Lower lobe of right lung (tissue), 2 donors: ENCODE data around the gene INPP1. TPM values are rescaled to one million over a fixed set of nuclear protein-coding genes. Genes with fewer than 3 reads are reported as not detected.

ENCODE experiments used
- ATAC-seq, 2 donors: fragments of 200-7000 bp; cut with Tn5 transposase; one replicate each; pipeline ENCODE4 v1.9.1; 2020 to 2022; ENCODE audit warnings: mild to moderate bottlenecking in 2 of 2, moderate library complexity in 2 of 2
- DNase-seq: peaks from one replicate; pipeline ENCODE4 v3.0.0-alpha.2; 2020
- H3K27ac ChIP-seq: fragments of 200-600 bp; one replicate; pipeline ENCODE4 v1.8.0; 2022
- H3K27me3 ChIP-seq: fragments of 200-600 bp; one replicate; pipeline ENCODE4 v1.8.0; 2022; ENCODE audit warnings: low read depth
- H3K36me3 ChIP-seq: fragments of 200-600 bp; one replicate; pipeline ENCODE4 v1.8.0; 2022; ENCODE audit warnings: mild to moderate bottlenecking
- H3K4me1 ChIP-seq: fragments of 200-600 bp; one replicate; pipeline ENCODE4 v1.8.0; 2022
- H3K4me3 ChIP-seq: fragments of 200-600 bp; one replicate; pipeline ENCODE4 v1.8.0; 2022; ENCODE audit warnings: mild to moderate bottlenecking
- H3K9me3 ChIP-seq: fragments of 200-600 bp; one replicate; pipeline ENCODE4 v1.8.0; 2022
- intact Hi-C: fragments of 100-400 bp; cut with DNase I; formaldehyde crosslinking; loops from one replicate; pipeline ENCODE4 v1.11.0; 2022
- total RNA-seq: library from RNA; stranded (reverse); fragmentation: NEBNext Ultra II Directional; extraction: Animal tissue kit (Norgen Biotek cat#: 25700); gene quantifications from one replicate; pipeline ENCODE4 v1.2.1, GENCODE V29; 2021
- TF ChIP-seq, protein P1 (sequence below): fragments of 200-600 bp; IDR thresholded peaks from one replicate; pipeline ENCODE4 v1.8.0; 2022; ENCODE audit warnings: antibody characterized with exemption, mild to moderate bottlenecking
- donor health status: DM: no; HTN: yes; CAD: no; lungs with severe emphysema.

The INPP1 gene
- total RNA-seq, 1 donor from 2014 or later, result 23.4 TPM

DNA sequence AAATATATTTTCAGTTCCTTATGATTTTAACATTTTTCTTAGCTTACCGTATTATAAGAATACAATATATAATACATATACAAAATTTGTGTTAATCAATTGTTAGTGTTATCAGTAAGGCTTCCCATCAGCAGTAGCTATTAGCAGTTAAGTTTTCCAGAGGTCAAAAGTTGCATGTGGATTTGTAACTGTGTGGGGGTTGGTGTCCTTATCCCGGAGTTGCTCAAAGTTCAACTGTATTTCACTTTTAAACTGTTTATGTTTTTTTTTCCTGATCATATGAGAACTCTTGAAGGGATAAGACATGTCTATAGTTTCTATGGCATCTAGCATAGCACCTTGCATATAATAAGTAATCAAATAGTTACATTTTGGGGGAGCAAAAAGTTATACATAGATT lies 52.9 kb downstream of the INPP1 start:
- DNase-seq (no peak), ATAC-seq (no peak)
- no peaks in the 10 kb centered on the region for H3K9me3 ChIP-seq
- no peak overlapping the region for H3K4me3 ChIP-seq
- TF ChIP-seq, protein P1, sequence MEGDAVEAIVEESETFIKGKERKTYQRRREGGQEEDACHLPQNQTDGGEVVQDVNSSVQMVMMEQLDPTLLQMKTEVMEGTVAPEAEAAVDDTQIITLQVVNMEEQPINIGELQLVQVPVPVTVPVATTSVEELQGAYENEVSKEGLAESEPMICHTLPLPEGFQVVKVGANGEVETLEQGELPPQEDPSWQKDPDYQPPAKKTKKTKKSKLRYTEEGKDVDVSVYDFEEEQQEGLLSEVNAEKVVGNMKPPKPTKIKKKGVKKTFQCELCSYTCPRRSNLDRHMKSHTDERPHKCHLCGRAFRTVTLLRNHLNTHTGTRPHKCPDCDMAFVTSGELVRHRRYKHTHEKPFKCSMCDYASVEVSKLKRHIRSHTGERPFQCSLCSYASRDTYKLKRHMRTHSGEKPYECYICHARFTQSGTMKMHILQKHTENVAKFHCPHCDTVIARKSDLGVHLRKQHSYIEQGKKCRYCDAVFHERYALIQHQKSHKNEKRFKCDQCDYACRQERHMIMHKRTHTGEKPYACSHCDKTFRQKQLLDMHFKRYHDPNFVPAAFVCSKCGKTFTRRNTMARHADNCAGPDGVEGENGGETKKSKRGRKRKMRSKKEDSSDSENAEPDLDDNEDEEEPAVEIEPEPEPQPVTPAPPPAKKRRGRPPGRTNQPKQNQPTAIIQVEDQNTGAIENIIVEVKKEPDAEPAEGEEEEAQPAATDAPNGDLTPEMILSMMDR, result no peak
- no peak overlapping the region for H3K27ac ChIP-seq
- H3K36me3 ChIP-seq, result no peaks in the 10 kb centered on the region
- no peaks in the 10 kb centered on the region for H3K27me3 ChIP-seq
- H3K4me1 ChIP-seq, result no peaks in the 10 kb centered on the region
- intact Hi-C loops, result no loop called here

DNA sequence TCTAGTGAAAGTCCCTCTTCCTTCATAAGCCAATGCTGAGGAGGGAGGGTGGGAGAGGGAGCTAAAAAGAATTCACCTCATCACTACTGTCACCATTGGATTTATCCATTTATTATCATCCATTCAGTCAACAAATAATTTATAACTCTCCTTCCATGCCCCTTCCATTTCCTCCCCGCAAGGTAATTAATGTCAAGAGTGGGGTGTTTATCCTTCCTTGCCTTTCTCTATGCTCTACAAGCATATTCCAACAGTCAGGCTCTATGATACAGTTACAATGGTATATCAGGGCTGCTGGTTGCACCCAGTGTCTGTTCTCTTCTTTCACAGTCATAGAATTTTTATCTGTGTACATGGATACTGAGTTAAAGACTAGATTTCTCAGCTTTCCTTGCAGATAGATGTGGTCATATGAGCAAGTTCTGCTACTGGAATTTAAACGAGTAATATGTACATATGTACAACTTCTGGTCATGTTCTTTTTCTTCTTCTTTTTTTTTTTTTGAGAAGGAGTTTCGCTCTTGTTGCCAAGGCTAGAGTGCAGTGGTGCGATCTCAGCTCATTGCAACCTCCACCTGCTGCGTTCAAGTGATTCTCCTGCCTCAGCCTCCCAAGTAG lies 59.7 kb downstream of the INPP1 start:
- Histone ChIP-seq H3K9me3 (no peaks in the 10 kb centered on the region), H3K4me3 (no peak overlapping the region), H3K36me3 (no peaks in the 10 kb centered on the region), H3K27ac (no peak overlapping the region), H3K27me3 (no peaks in the 10 kb centered on the region), H3K4me1 (peaks cover 7% of the 10 kb centered on the region)
- ATAC-seq (no peak), DNase-seq (no peak)
- intact Hi-C loops, result no loop called here
- TF ChIP-seq, protein P1, result no peak

DNA sequence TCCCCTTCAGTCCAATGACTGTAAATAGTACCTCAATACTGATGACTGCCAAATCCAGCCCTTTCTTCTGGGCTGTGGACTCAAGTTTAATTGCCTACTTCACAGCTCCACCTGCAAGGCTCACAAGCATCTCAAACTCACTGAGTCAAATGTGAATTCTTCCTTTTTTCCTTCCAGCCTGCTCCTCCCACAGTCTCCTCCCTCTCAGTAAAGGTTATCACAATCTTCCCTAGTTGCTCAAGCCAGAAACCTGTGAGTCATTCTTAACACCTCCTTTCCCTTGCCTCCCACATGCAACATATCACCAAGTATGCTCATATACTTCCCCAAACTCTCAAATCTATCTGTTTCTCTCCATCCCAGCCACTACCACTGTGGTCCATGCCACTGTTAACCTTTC lies 61.1 kb downstream of the INPP1 start:
- H3K9me3 ChIP-seq, result no peaks in the 10 kb centered on the region
- H3K36me3 ChIP-seq, result no peaks in the 10 kb centered on the region
- TF ChIP-seq, protein P1, result no peak
- ATAC-seq (no peak), DNase-seq (no peak)
- H3K27ac ChIP-seq, result no peak overlapping the region
- H3K4me3 ChIP-seq, result no peak overlapping the region
- intact Hi-C loops, result no loop called here
- H3K4me1 ChIP-seq, result peaks cover 14% of the 10 kb centered on the region
- no peaks in the 10 kb centered on the region for H3K27me3 ChIP-seq

DNA sequence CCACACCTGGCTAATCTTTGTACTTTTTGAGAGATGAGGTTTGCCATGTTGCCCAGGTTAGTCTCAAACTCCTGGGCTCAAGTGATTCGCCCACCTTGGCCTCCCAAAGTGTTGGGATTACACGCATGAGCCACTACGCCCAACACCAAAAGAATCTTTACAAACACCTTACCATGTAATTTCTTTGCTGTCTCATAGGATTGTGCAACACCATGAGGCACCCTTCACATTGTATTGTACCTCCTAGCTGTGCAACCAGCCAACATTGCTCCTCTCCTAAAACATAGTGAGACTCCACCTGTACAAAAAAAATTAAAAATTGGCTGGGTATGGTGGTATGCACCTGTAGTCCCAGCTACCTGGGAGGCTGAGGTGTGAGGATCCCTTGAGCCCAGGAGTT lies 61.7 kb downstream of the INPP1 start:
- ATAC-seq (no peak), DNase-seq (no peak)
- intact Hi-C loops, result no loop called here
- Histone ChIP-seq H3K27ac (no peak overlapping the region), H3K4me3 (no peak overlapping the region), H3K4me1 (peaks cover 19% of the 10 kb centered on the region), H3K36me3 (no peaks in the 10 kb centered on the region), H3K9me3 (no peaks in the 10 kb centered on the region), H3K27me3 (no peaks in the 10 kb centered on the region)
- TF ChIP-seq, protein P1, result no peak

DNA sequence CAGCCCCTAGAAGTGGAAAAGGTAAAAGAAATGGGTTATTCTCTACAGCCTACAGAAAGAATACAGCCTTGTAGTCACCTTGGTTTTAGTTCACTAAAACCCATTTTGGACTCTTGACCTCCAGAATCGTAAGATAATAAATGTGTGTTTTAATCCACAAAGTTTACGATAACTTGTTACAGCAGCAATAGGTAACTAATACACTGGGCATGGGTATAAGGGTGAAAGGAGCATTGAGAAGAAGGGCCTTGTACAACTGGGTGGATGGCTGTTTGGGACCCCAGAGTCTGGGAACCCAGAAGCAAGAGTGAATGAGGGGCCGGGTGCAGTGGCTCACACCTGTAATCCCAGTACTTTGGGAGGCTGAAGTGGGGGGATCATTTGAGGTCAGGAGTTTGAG lies 62.6 kb downstream of the INPP1 start:
- TF ChIP-seq, protein P1, result no peak
- H3K27me3 ChIP-seq, result no peaks in the 10 kb centered on the region
- no peak for DNase-seq
- intact Hi-C loops, result no loop called here
- H3K27ac ChIP-seq, result no peak overlapping the region
- peaks cover 23% of the 10 kb centered on the region for H3K4me1 ChIP-seq
- no peak for ATAC-seq
- H3K36me3 ChIP-seq, result no peaks in the 10 kb centered on the region
- no peaks in the 10 kb centered on the region for H3K9me3 ChIP-seq
- no peak overlapping the region for H3K4me3 ChIP-seq
